ENCODE measurements around the gene CIDEB.

The CIDEB gene

DNA sequence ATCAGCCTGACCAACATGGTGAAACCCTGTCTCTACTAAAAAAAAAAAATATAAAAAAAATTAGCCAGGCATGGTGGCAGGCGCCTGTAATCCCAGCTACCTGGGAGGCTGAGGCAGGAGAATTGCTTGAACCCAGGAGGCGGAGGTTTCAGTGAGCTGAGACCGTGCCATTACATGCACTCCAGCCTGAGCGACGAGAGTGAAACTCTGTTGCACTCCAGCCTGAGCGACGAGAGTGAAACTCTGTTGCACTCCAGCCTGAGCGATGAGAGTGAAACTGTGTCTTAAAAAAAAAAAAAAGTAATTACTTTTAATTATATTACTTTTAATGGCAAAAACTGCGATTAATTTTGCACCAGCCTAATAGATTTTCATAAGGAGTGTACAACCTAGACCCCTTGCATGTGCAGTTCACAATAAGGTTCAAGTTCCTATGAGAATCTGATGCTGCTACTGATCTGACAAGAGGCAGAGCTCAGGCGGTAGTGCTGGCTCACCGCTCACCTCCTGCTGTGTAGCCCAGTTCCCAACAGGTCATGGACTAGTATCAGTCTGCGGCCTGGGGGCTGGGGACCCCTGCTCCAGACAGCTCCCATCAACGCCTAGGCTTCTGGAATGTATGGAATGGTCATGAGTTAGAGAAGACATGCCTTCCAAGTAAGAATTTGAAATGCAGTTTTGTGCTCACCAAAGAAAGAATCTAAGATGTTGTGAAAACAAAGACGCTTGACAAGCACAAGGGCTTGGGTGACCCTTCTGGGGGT, 13.6 kb upstream of the CIDEB start:
- H3K27me3 ChIP-seq (ENCODE audit: control insufficient read depth, insufficient read depth, low read length) = peaks cover 30% of the 10 kb centered on the region

DNA sequence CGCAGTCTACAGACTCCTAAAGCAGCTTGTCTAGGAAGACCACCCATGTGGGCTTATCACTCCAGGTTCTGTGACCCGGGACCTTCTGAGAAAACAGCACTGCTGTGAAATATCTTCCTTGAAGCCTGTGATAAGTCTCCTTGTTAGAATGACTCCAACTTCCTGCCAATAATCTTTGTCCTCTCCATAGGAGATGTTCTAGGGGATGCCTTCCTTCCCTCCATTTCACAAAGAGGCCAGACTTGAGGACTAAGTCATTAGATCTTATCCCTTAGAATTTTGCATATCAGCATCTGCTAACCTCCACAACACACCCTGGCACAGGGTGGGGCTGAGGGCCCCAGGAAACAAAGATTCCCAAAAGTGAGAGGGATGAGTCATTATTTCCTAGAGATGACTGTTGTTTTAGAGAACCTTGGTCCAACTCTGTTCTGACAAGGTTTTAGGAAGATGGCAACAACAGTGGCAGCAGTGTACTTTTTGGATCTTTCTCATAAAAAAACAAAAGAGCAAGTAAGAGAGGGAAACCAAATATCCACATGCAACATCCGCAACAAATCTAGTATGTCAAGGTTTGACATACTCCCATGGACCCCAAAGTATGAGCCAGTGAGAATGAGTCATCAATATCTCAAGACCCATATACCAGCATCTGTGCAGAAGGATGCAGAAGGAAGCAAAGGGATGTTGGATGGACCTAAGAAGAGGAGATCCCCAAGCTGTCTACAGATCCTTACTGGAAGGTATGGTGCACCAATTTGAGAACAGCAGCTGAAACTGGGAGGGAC, 9.6 kb upstream of the CIDEB start:
- H3K9ac ChIP-seq (ENCODE audit: low read length) = no peak overlapping the region
- H3K36me3 ChIP-seq (ENCODE audit: control insufficient read depth, insufficient read depth, low read length) = no peaks in the 10 kb centered on the region
- H3K27me3 ChIP-seq (ENCODE audit: control insufficient read depth, insufficient read depth, low read length) = peaks cover 24% of the 10 kb centered on the region
- no peaks in the 10 kb centered on the region for H3K9me3 ChIP-seq (ENCODE audit: control insufficient read depth, insufficient read depth, low read depth, low read length)
- no peak overlapping the region for H3K27ac ChIP-seq (ENCODE audit: low read depth, low read length)
- H3K4me3 ChIP-seq (ENCODE audit: low read depth, low read length) = no peak overlapping the region
- H3K4me1 ChIP-seq (ENCODE audit: control insufficient read depth, insufficient read depth, low read length) = peaks cover 10% of the 10 kb centered on the region; the same call in 1 of the 2 replicates

More for the DNA sequence above, 13.6 kb upstream of the CIDEB start:
- Histone ChIP-seq H3K9ac (ENCODE audit: low read length) (no peak overlapping the region), H3K4me1 (ENCODE audit: control insufficient read depth, insufficient read depth, low read length) (peaks cover 10% of the 10 kb centered on the region; the same call in 1 of the 2 replicates), H3K36me3 (ENCODE audit: control insufficient read depth, insufficient read depth, low read length) (no peaks in the 10 kb centered on the region), H3K27ac (ENCODE audit: low read depth, low read length) (no peak overlapping the region), H3K4me3 (ENCODE audit: low read depth, low read length) (no peak overlapping the region), H3K9me3 (ENCODE audit: control insufficient read depth, insufficient read depth, low read depth, low read length) (no peaks in the 10 kb centered on the region)

DNA sequence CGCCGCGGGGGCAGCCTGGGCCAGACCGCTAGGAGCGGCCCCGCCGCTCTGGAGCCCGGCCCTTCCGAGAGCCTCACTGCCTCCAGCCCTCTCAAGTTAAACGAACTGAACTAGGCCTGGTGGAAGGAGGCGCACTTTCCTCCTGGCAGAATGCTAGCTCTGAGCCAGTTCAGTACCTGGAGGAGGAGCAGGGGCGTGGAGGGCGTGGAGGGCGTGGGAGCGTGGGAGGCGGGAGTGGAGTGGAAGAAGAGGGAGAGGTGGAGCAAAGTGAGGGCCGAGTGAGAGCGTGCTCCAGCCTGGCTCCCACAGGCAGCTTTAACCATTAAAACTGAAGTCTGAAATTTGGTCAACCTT, 8.8 kb upstream of the CIDEB start:
- H3K9ac ChIP-seq (ENCODE audit: low read length) = peak overlapping the region; percentile 20
- peaks cover 5% of the 10 kb centered on the region; the same call in 1 of the 2 replicates for H3K36me3 ChIP-seq (ENCODE audit: control insufficient read depth, insufficient read depth, low read length)
- no peak overlapping the region for H3K27ac ChIP-seq (ENCODE audit: low read depth, low read length)
- H3K4me3 ChIP-seq (ENCODE audit: low read depth, low read length) = no peak overlapping the region
- peaks cover 6% of the 10 kb centered on the region; the same call in 1 of the 2 replicates for H3K4me1 ChIP-seq (ENCODE audit: control insufficient read depth, insufficient read depth, low read length)
- peaks cover 24% of the 10 kb centered on the region for H3K27me3 ChIP-seq (ENCODE audit: control insufficient read depth, insufficient read depth, low read length)
- no peaks in the 10 kb centered on the region for H3K9me3 ChIP-seq (ENCODE audit: control insufficient read depth, insufficient read depth, low read depth, low read length)

DNA sequence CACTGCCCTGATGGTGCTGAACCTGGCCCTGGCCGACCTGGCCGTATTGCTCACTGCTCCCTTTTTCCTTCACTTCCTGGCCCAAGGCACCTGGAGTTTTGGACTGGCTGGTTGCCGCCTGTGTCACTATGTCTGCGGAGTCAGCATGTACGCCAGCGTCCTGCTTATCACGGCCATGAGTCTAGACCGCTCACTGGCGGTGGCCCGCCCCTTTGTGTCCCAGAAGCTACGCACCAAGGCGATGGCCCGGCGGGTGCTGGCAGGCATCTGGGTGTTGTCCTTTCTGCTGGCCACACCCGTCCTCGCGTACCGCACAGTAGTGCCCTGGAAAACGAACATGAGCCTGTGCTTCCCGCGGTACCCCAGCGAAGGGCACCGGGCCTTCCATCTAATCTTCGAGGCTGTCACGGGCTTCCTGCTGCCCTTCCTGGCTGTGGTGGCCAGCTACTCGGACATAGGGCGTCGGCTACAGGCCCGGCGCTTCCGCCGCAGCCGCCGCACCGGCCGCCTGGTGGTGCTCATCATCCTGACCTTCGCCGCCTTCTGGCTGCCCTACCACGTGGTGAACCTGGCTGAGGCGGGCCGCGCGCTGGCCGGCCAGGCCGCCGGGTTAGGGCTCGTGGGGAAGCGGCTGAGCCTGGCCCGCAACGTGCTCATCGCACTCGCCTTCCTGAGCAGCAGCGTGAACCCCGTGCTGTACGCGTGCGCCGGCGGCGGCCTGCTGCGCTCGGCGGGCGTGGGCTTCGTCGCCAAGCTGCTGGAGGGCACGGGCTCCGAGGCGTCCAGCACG, 8.2 kb upstream of the CIDEB start:
- Histone ChIP-seq H3K27ac (ENCODE audit: low read depth, low read length) (no peak overlapping the region), H3K27me3 (ENCODE audit: control insufficient read depth, insufficient read depth, low read length) (peaks cover 24% of the 10 kb centered on the region), H3K9me3 (ENCODE audit: control insufficient read depth, insufficient read depth, low read depth, low read length) (no peaks in the 10 kb centered on the region), H3K4me1 (ENCODE audit: control insufficient read depth, insufficient read depth, low read length) (peaks cover 6% of the 10 kb centered on the region; the same call in 1 of the 2 replicates), H3K36me3 (ENCODE audit: control insufficient read depth, insufficient read depth, low read length) (peaks cover 5% of the 10 kb centered on the region; the same call in 1 of the 2 replicates), H3K4me3 (ENCODE audit: low read depth, low read length) (no peak overlapping the region), H3K9ac (ENCODE audit: low read length) (no peak overlapping the region)

DNA sequence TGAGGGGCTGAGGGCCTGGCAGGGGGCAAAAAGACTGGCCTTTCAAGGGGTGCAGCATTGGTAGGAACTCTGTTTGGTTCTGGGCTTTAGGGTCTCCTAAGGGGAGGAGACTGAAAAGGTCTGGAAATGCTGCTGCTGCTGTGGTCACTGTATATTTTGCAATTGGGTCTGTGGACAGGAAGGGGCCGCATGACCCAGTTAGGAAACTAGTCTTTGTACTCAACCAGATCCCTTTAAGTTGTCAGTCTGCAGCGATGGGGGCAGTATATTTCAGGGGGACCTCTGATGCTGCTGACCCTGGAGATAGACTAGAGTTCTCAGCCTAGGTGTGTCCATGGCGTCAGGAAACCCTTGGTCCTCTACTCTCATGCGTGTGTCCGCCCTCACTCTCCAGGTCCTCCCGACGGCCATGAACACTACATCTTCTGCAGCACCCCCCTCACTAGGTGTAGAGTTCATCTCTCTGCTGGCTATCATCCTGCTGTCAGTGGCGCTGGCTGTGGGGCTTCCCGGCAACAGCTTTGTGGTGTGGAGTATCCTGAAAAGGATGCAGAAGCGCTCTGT, 7.5 kb upstream of the CIDEB start:
- no peak overlapping the region for H3K27ac ChIP-seq (ENCODE audit: low read depth, low read length)

DNA sequence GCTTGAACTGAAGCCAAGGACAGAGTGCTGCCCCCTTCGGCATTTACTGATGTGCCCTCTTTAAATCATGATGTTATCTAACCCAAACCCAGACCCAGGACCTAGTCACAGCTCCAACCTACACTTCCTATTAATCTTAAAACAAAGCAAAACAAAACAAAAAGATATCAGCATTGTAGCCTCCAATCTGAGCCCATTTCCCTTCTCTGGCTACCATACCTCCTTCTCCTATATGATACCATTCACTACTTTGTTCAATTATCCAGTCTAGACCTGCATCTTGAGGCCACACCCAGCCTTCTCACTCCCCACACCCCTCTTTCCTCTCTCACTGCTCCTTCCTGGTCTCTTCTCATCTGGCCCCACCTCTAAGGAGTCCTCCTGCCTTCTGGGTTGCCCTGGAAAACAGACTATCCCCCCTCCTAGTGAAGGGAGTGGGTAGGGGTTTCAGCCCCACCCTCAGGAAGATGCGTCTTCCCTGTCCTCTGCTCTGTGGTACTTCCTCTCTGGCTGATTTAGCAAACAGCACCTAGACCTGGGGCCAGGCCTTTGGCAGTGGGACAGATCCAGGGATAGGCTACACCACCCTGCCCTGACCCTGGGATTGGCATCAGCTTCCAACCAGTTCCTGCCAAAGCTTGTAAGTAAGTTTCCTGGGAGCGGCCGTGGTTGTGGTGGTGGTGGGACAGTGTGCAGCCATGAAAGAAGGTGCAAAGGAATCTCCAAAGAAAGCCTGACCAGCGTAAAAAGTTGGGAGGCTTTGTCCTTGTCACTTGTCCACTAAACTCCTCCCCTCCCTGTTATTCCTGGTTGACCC, 6.8 kb upstream of the CIDEB start:
- Histone ChIP-seq H3K27ac (ENCODE audit: low read depth, low read length) (no peak overlapping the region), H3K4me1 (ENCODE audit: control insufficient read depth, insufficient read depth, low read length) (peaks cover 9% of the 10 kb centered on the region), H3K4me3 (ENCODE audit: low read depth, low read length) (no peak overlapping the region), H3K9ac (ENCODE audit: low read length) (no peak overlapping the region), H3K36me3 (ENCODE audit: control insufficient read depth, insufficient read depth, low read length) (peaks cover 16% of the 10 kb centered on the region; the same call in 1 of the 2 replicates), H3K9me3 (ENCODE audit: control insufficient read depth, insufficient read depth, low read depth, low read length) (no peaks in the 10 kb centered on the region), H3K27me3 (ENCODE audit: control insufficient read depth, insufficient read depth, low read length) (peaks cover 18% of the 10 kb centered on the region)

More for the DNA sequence above, 7.5 kb upstream of the CIDEB start:
- Histone ChIP-seq H3K36me3 (ENCODE audit: control insufficient read depth, insufficient read depth, low read length) (peaks cover 8% of the 10 kb centered on the region; the same call in 1 of the 2 replicates), H3K4me3 (ENCODE audit: low read depth, low read length) (no peak overlapping the region), H3K4me1 (ENCODE audit: control insufficient read depth, insufficient read depth, low read length) (peaks cover 7% of the 10 kb centered on the region), H3K27me3 (ENCODE audit: control insufficient read depth, insufficient read depth, low read length) (peaks cover 24% of the 10 kb centered on the region), H3K9ac (ENCODE audit: low read length) (no peak overlapping the region), H3K9me3 (ENCODE audit: control insufficient read depth, insufficient read depth, low read depth, low read length) (no peaks in the 10 kb centered on the region)

DNA sequence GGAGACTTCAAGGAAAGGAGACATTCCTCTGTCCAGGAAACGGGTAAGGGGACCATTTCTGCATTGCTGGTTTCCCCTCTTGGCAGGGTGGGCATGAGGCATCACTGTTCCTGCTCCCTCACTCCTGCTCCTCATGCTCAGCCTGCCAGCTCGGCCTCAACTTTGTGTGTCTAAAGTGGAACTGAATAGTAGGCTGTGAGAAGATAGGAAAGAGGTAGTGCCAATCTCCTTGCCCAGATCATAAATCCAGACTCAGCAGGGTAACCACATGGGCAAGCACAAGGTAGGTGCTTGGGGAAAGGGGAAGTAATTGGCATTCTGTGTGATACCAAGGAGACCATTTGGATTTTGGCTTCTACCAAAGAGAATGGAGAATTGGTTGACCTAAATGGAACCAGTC, 6.1 kb upstream of the CIDEB start:
- no peak overlapping the region for H3K4me3 ChIP-seq (ENCODE audit: low read depth, low read length)
- no peak overlapping the region for H3K9ac ChIP-seq (ENCODE audit: low read length)
- no peak overlapping the region for H3K27ac ChIP-seq (ENCODE audit: low read depth, low read length)
- H3K4me1 ChIP-seq (ENCODE audit: control insufficient read depth, insufficient read depth, low read length) = peaks cover 9% of the 10 kb centered on the region
- peaks cover 22% of the 10 kb centered on the region; the same call in 1 of the 2 replicates for H3K36me3 ChIP-seq (ENCODE audit: control insufficient read depth, insufficient read depth, low read length)
- peaks cover 11% of the 10 kb centered on the region for H3K27me3 ChIP-seq (ENCODE audit: control insufficient read depth, insufficient read depth, low read length)
- no peaks in the 10 kb centered on the region for H3K9me3 ChIP-seq (ENCODE audit: control insufficient read depth, insufficient read depth, low read depth, low read length)

DNA sequence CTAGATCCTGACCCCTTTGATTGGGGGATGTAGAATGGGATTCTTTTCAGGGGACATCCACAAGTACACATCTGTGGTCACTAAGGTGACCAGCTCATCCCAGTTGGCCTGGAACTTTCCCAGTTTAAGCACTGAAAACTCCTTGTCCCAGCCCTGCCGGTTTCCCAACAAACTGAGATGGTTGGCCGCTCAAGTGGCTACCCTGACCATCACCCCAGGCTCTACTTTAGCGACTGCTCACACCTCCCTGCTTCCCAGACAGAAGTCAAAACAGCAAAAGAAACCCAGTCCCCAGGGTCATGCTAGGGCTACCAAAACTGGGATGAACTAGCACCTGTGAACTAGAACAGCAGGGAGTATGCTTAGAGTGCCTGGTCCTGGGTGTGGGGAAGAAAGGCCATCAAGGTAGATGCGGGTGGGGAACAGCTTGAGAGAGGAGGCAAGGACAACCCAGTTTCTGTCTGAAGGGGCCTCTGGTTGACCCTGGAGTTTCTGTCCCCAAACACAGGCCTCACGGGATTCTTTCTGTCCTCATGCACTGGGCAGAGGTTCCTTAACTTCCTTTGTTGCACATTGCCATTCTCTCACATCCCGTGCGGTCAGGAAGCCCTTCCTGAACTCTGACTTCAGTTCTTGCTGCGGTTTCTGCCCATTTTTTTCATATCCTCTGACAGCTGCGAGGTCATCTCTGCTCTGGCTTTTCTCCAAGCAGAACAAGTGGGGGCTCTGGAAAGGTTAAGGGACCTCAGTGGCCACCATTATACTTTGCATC, 5.1 kb upstream of the CIDEB start:
- no peak overlapping the region for H3K9ac ChIP-seq (ENCODE audit: low read length)
- H3K4me1 ChIP-seq (ENCODE audit: control insufficient read depth, insufficient read depth, low read length) = peaks cover 9% of the 10 kb centered on the region
- no peaks in the 10 kb centered on the region for H3K9me3 ChIP-seq (ENCODE audit: control insufficient read depth, insufficient read depth, low read depth, low read length)
- H3K36me3 ChIP-seq (ENCODE audit: control insufficient read depth, insufficient read depth, low read length) = peaks cover 23% of the 10 kb centered on the region; the same call in 1 of the 2 replicates
- no peak overlapping the region for H3K4me3 ChIP-seq (ENCODE audit: low read depth, low read length)
- no peak overlapping the region for H3K27ac ChIP-seq (ENCODE audit: low read depth, low read length)
- peaks cover 8% of the 10 kb centered on the region; the same call in 1 of the 2 replicates for H3K27me3 ChIP-seq (ENCODE audit: control insufficient read depth, insufficient read depth, low read length)

DNA sequence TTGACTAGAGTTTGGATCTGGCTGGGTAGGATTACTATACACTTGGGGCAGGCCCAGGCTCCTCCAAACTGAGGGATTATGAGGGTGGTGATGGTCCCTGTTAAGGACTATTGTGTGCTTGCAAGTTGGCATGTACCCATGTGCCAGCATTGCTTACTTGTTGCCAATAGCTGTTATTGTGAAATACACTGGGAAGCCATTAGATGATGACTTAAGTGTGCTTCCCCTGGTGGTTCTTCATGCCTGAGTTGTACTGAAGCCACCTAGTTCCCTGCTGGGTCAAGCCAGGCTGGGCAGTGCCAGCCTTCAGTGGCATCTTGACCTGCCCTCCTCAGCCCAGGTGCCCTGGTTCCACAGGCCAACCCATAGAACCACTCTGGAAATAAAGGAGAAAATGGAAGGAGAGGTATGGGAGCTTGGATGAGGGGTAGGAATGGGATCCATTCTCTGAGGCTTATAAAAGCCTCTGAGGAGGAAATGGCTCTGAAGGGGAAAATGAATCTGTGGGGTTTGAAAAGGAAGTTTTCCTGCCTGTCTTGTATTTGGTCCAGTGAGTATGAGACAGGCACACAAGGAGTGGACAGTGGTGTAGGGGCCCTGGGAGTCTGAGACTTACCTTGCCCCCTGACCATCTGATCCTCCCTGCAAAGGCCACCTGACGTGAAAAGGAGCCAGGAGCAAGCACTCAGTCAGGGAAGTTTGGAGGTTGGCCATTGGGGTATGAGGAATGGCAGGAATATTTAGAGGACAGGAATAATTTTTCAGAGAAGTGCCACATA, 4.2 kb upstream of the CIDEB start:
- Histone ChIP-seq H3K4me3 (ENCODE audit: low read depth, low read length) (no peak overlapping the region), H3K9ac (ENCODE audit: low read length) (no peak overlapping the region), H3K9me3 (ENCODE audit: control insufficient read depth, insufficient read depth, low read depth, low read length) (no peaks in the 10 kb centered on the region), H3K27me3 (ENCODE audit: control insufficient read depth, insufficient read depth, low read length) (peaks cover 1% of the 10 kb centered on the region; the same call in 1 of the 2 replicates), H3K27ac (ENCODE audit: low read depth, low read length) (no peak overlapping the region), H3K4me1 (ENCODE audit: control insufficient read depth, insufficient read depth, low read length) (peaks cover 10% of the 10 kb centered on the region), H3K36me3 (ENCODE audit: control insufficient read depth, insufficient read depth, low read length) (peaks cover 26% of the 10 kb centered on the region)

All from HUES6 (cell line).